ENCODE results near the gene SBF2. TPM values are rescaled to one million over a fixed set of nuclear protein-coding genes. Genes with fewer than 3 reads are reported as not detected.

Gene SBF2
- total and polyA plus RNA-seq, 2 donors (not counting 3 experiments of a cell fraction or from before 2014, with no cell fraction given): 15.4 to 42.4 TPM

- CTCF ChIA-PET: no interaction called here
- no peak overlapping the region for H3K4me2 ChIP-seq (ENCODE audit: insufficient read depth, low read length)
Measured at GRCh38 chr11:9774109-9774508, 519.9 kb downstream of the SBF2 start.

More at GRCh38 chr11:9774109-9774508, 519.9 kb downstream of the SBF2 start:
- Histone ChIP-seq H3K27me3 (ENCODE audit: control insufficient read depth in 2 of 2, insufficient read depth in 2 of 2, low read length in 2 of 2) (no peaks in the 10 kb centered on the region), H3K4me3 (replicated peaks in 1 of 3; ENCODE audit: insufficient read depth in 1 of 3, low read depth in 1 of 3, low read length in 3 of 3) (no peak overlapping the region), H3K9ac (replicated peaks; ENCODE audit: extremely low read depth, insufficient read depth, low read length) (no peak overlapping the region), H3K9me1 (replicated peaks; ENCODE audit: control insufficient read depth, extremely low read depth, insufficient read depth, low read length) (no peaks in the 10 kb centered on the region), H2AFZ (ENCODE audit: low read depth, low read length) (no peak overlapping the region), H3K9me3 (replicated peaks; ENCODE audit: control insufficient read depth, insufficient read depth, low read length) (no peaks in the 10 kb centered on the region), H3K27ac (ENCODE audit: insufficient read depth, low read depth, low read length) (no peak overlapping the region), H3K4me1 (ENCODE audit: control insufficient read depth, extremely low read depth, insufficient read depth, low read length) (peaks cover 6% of the 10 kb centered on the region), H4K20me1 (replicated peaks; ENCODE audit: control insufficient read depth, extremely low read depth, insufficient read depth, low read length) (no peaks in the 10 kb centered on the region), H3K36me3 (ENCODE audit: control insufficient read depth in 2 of 2, extremely low read depth in 1 of 2, insufficient read depth in 2 of 2, low read length in 2 of 2) (no peaks in the 10 kb centered on the region), H3K79me2 (ENCODE audit: control insufficient read depth, insufficient read depth, low read length) (no peaks in the 10 kb centered on the region)
- intact Hi-C loops (cut with micrococcal nuclease): no loop called here
- DNase-seq (ENCODE audit: low read depth, low spot score): no peak
- POLR2A ChIA-PET: no interaction called here
- TF ChIP-seq POLR2A (IDR thresholded peaks at IDR 0.05; ENCODE audit: low read depth, low read length) (no peak), POLR2AphosphoS5 (IDR thresholded peaks at IDR 0.05; ENCODE audit: insufficient read depth, low read depth, low read length) (no peak), GATA2 (IDR thresholded peaks at IDR 0.05; ENCODE audit: insufficient read depth, insufficient read length, low read depth, low read length) (no peak), MYC (IDR thresholded peaks at IDR 0.05; ENCODE audit: low read depth, low read length) (no peak), CTCF (IDR thresholded peaks at IDR 0.05; ENCODE audit: extremely low read depth in 1 of 2, insufficient read depth in 1 of 2, low read depth in 1 of 2, low read length in 2 of 2) (no peak), MAX (IDR thresholded peaks at IDR 0.05; ENCODE audit: insufficient read depth, insufficient read length) (no peak), FOS (IDR thresholded peaks at IDR 0.05; ENCODE audit: borderline replicate concordance, insufficient read depth, low read length) (no peak), JUN (IDR thresholded peaks at IDR 0.05; ENCODE audit: borderline replicate concordance, insufficient read depth, insufficient read length, low read depth) (no peak), EZH2 (IDR thresholded peaks at IDR 0.05; ENCODE audit: borderline replicate concordance, low read depth, low read length, severe bottlenecking) (no peak)
- FAIRE-seq: peak; percentile 18
- no TSS peak for BruUV-seq (replicated peaks)
- dilution Hi-C loops (cut with MboI; ENCODE audit: extremely low pct_ligation_motif_present, low sequenced_read_pairs): no loop called here
